Measurements from ENCODE around the gene WDR88. TPM values are rescaled to one million over a fixed set of nuclear protein-coding genes. Genes with fewer than 3 reads are reported as not detected.

The WDR88 gene
- total RNA-seq, 1 donor from 2014 or later, result not detected

GRCh38 chr19:33211794-33212435 is 80.0 kb downstream of the WDR88 start:
- Histone ChIP-seq H3K27me3 (ENCODE audit: control insufficient read depth, insufficient read depth, low read length) (peaks cover 6% of the 10 kb centered on the region), H3K36me3 (ENCODE audit: control insufficient read depth, insufficient read depth, low read length) (no peaks in the 10 kb centered on the region), H3K4me3 (ENCODE audit: low read depth, low read length) (no peak overlapping the region)
- no peak for DNase-seq (ENCODE audit: low read depth)
- TF ChIP-seq CTCF (IDR thresholded peaks at IDR 0.05; ENCODE audit: insufficient read depth, low read length, poor library complexity, severe bottlenecking), result no peak

- no peak overlapping the region for H3K4me3 ChIP-seq (ENCODE audit: low read depth, low read length)
- no peak for DNase-seq (ENCODE audit: low read depth)
- no peak for TF ChIP-seq CTCF (IDR thresholded peaks at IDR 0.05; ENCODE audit: insufficient read depth, low read length, poor library complexity, severe bottlenecking)
- H3K36me3 ChIP-seq (ENCODE audit: control insufficient read depth, insufficient read depth, low read length), result no peaks in the 10 kb centered on the region
- peaks cover 6% of the 10 kb centered on the region for H3K27me3 ChIP-seq (ENCODE audit: control insufficient read depth, insufficient read depth, low read length)
These were observed 80.7 kb downstream of the WDR88 start for GRCh38 chr19:33212436-33213172.

GRCh38 chr19:33214596-33214995 is 82.7 kb downstream of the WDR88 start:
- DNase-seq (ENCODE audit: low read depth), result no peak
- peak; percentile 29 for TF ChIP-seq CTCF (IDR thresholded peaks at IDR 0.05; ENCODE audit: insufficient read depth, low read length, poor library complexity, severe bottlenecking)
- Histone ChIP-seq H3K4me3 (ENCODE audit: low read depth, low read length) (no peak overlapping the region), H3K27me3 (ENCODE audit: control insufficient read depth, insufficient read depth, low read length) (peaks cover 6% of the 10 kb centered on the region), H3K36me3 (ENCODE audit: control insufficient read depth, insufficient read depth, low read length) (no peaks in the 10 kb centered on the region)

GRCh38 chr19:33215438-33216197 is 83.7 kb downstream of the WDR88 start:
- no peak for DNase-seq (ENCODE audit: low read depth)
- TF ChIP-seq CTCF (IDR thresholded peaks at IDR 0.05; ENCODE audit: insufficient read depth, low read length, poor library complexity, severe bottlenecking), result no peak

GRCh38 chr19:33216198-33216830 is 84.4 kb downstream of the WDR88 start:
- no peak for DNase-seq (ENCODE audit: low read depth)
- Histone ChIP-seq H3K36me3 (ENCODE audit: control insufficient read depth, insufficient read depth, low read length) (no peaks in the 10 kb centered on the region), H3K4me3 (ENCODE audit: low read depth, low read length) (no peak overlapping the region), H3K27me3 (ENCODE audit: control insufficient read depth, insufficient read depth, low read length) (peaks cover 6% of the 10 kb centered on the region)
- no peak for TF ChIP-seq CTCF (IDR thresholded peaks at IDR 0.05; ENCODE audit: insufficient read depth, low read length, poor library complexity, severe bottlenecking)

More at GRCh38 chr19:33215438-33216197, 83.7 kb downstream of the WDR88 start:
- no peaks in the 10 kb centered on the region for H3K36me3 ChIP-seq (ENCODE audit: control insufficient read depth, insufficient read depth, low read length)
- peaks cover 6% of the 10 kb centered on the region for H3K27me3 ChIP-seq (ENCODE audit: control insufficient read depth, insufficient read depth, low read length)
- H3K4me3 ChIP-seq (ENCODE audit: low read depth, low read length), result no peak overlapping the region
